DMS114 treated with DMSO at 0.1 percent for 48 hours (cell line): ENCODE data around the gene SERPINA1.

Experiments used
- DNase-seq: peaks from one replicate; lab custom pipeline; 2025; ENCODE audit not compliant: unreplicated experiment; lab: John Stamatoyannopoulos, UW

Gene SERPINA1

GRCh38 chr14:94384342-94384741 lies 4.1 kb downstream of the SERPINA1 start:
- DNase-seq: no peak

GRCh38 chr14:94383777-94384176 lies 4.6 kb downstream of the SERPINA1 start:
- no peak for DNase-seq

- DNase-seq: no peak
These were observed 5.4 kb downstream of the SERPINA1 start for GRCh38 chr14:94382716-94383596.

GRCh38 chr14:94382099-94382715 lies 6.2 kb downstream of the SERPINA1 start:
- DNase-seq: no peak

- DNase-seq: no peak
These were observed 7.0 kb downstream of the SERPINA1 start for GRCh38 chr14:94381149-94382030.

GRCh38 chr14:94380225-94381148 lies 7.9 kb downstream of the SERPINA1 start:
- DNase-seq: no peak

- DNase-seq: no peak
These were observed 8.8 kb downstream of the SERPINA1 start for GRCh38 chr14:94379291-94380224.

- no peak for DNase-seq
These were observed 9.7 kb downstream of the SERPINA1 start for GRCh38 chr14:94378527-94379290.

- no peak for DNase-seq
These were observed 10.4 kb downstream of the SERPINA1 start for GRCh38 chr14:94377866-94378470.

GRCh38 chr14:94376976-94377865 lies 11.2 kb downstream of the SERPINA1 start:
- no peak for DNase-seq

- no peak for DNase-seq
These were observed 12.1 kb downstream of the SERPINA1 start for GRCh38 chr14:94376108-94376975.

- DNase-seq: no peak
These were observed 12.8 kb downstream of the SERPINA1 start for GRCh38 chr14:94375552-94376107.

- DNase-seq: no peak
These were observed 13.6 kb downstream of the SERPINA1 start for GRCh38 chr14:94374749-94375260.

- no peak for DNase-seq
These were observed 14.3 kb downstream of the SERPINA1 start for GRCh38 chr14:94374116-94374515.

- no peak for DNase-seq
These were observed 14.7 kb downstream of the SERPINA1 start for GRCh38 chr14:94373708-94374107.
